AG04449 (cell line): ENCODE results near the gene COPS2.
A peak's percentile ranks its signal among the peaks of the same experiment; 100 is the strongest.

Experiments
- CTCF ChIA-PET: fragments of 350-600 bp; formaldehyde crosslinking; extraction: SDS; loops from one replicate; lab custom pipeline; 2021; ENCODE audit warnings: antibody characterized with exemption; lab: Yijun Ruan, JAX
- POLR2A ChIA-PET: fragments of 400-600, 350-600 bp; formaldehyde crosslinking; extraction: SDS; loops from one replicate; lab custom pipeline; 2020; ENCODE audit warnings: antibody characterized with exemption, inconsistent platforms; lab: Yijun Ruan, JAX
- DNase-seq: peaks from one replicate; pipeline ENCODE4 v3.0.0-alpha.2; 2010; ENCODE audit warnings: low read depth, low spot score
- H3K4me3 ChIP-seq: 2 replicates; pipeline ENCODE4 v1.5.1; 2011; ENCODE audit warnings: low read depth, mild to moderate bottlenecking, control low read depth, low read length
- CTCF ChIP-seq: IDR thresholded peaks from one replicate; pipeline ENCODE4 v1.5.1; 2011; ENCODE audit warnings: mild to moderate bottlenecking, moderate library complexity, low read length, control low read depth, inconsistent platforms; ENCODE audit not compliant: insufficient read depth; ENCODE audit errors: missing control alignments

The COPS2 gene

DNA sequence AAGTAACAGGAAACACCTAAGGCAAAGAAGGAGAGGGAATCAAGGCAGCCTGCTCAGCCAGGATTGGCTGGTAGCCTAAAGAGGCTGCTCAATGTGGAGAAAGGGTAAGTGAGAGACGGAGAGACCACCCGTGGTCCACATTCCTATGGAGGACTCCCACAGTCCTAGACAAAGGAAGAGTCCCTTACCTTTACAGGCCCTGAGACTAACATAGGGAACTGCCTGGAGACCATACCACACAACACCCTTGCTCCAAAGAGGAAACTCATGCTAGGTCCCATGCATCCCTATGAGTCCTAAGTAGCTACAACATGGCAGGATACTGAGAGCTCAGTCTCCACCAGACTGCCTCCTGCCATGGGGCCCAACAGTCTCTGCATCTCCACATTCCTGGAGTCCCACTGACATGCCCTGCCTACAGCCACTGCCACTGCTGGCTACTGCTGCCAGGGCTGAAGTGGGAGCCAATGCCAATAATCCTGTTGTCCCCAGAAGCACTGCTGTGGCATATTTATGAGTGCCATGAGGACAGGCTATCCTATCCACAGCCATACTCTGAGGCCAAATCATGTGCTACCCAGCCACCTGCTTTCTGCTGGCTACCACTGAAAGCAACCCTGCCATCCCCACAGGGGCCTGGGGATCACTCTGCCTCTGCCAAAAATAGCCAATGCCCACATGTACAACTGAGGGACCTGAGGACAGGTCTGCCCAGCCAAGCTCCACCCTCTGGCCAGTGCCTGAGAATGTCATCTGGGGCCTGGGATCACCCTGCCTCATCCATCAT, 45.0 kb downstream of the COPS2 start:
- ChIA-PET POLR2A (no interaction called here), CTCF (no interaction called here)
- no peak overlapping the region for H3K4me3 ChIP-seq
- TF ChIP-seq CTCF: no peak
- no peak for DNase-seq

- H3K4me3 ChIP-seq: no peak overlapping the region
- peak; percentile 9 for DNase-seq
- TF ChIP-seq CTCF: no peak
- CTCF ChIA-PET: interaction anchor here (0.7 to 1.2 kb wide), 3 partner anchors 9 to 247 kb away, joined by 3 read pairs; no protein-coding TSS in a partner anchor
- POLR2A ChIA-PET: interaction anchor here (1.0 to 1.2 kb wide), 2 partner anchors 21 to 56 kb away, joined by 3 read pairs; partner anchors contain the start of gene SECISBP2L
These were observed 52.4 kb downstream of the COPS2 start for GRCh38 chr15:49103002-49103401.

- no peak for TF ChIP-seq CTCF
- ChIA-PET CTCF (no interaction called here), POLR2A (no interaction called here)
- H3K4me3 ChIP-seq: no peak overlapping the region
- no peak for DNase-seq
These were observed 53.9 kb downstream of the COPS2 start for GRCh38 chr15:49101536-49101935.

GRCh38 chr15:49096090-49096750, 59.2 kb downstream of the COPS2 start:
- ChIA-PET POLR2A (no interaction called here), CTCF (no interaction called here)
- H3K4me3 ChIP-seq: no peak overlapping the region
- DNase-seq: no peak
- TF ChIP-seq CTCF: no peak

- ChIA-PET POLR2A (no interaction called here), CTCF (interaction anchor here (1.6 kb wide), 1 partner anchor 52 kb away, joined by 3 read pairs; no protein-coding TSS in a partner anchor)
- TF ChIP-seq CTCF: no peak
- H3K4me3 ChIP-seq: no peak overlapping the region
- DNase-seq: no peak
These were observed 60.5 kb downstream of the COPS2 start for GRCh38 chr15:49094923-49095322.
